Stimulated activated naive CD4-positive, alpha-beta T cell treated with Interleukin-2 at 50 U/mL for 16 hours (primary cell): ENCODE data around the gene MUC5AC.
"Not testable (repeated sequence)": the region's sequence is repeated elsewhere in the genome, so short reads cannot be mapped to it uniquely, and the experiment has no call there.

Experiments
- DNase-seq: peaks from one replicate; lab custom pipeline; 2025; lab: John Stamatoyannopoulos, UW

Gene MUC5AC

DNA sequence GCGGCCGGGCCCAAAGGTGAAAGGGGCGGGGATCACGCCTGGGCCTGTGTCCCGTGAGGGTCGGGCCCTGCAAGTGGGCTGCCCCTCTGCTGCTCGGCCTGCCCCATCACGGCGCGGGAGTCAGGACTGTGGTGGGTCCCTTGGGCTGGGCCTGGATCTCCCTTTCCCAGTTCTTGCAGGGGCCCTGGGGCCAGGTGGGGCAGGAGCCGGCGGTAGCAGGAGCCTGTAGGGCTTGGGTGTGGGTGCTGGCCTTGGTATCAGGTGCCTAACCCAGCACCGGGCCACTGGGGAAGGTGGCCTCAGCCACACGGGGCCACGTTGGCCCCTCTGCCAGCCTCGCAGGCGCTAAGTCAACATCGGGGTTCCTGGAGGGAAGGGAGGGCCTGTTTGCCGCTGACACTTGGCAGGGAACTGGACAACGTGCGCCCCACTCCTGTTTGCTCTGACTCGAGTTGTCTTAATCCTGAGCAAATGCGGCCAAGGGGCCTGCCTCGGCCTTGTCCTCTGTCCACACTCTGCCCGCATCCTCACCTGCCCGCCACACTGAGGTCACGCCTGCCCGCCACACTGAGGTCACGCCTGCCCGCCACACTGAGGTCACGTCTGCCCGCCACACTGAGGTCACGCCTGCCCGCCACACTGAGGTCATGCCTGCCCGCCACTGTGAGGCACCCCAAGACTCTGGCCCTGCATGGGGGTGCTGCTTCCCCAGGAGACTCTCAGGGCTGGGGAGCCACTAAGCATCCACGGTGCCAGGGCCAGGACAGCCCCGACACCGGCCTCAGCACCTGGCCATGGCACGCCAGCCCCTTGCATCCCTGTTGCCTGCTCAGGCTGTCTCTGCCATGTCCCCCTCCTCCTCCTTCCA is 50.9 kb downstream of the MUC5AC start:
- no peak for DNase-seq

DNA sequence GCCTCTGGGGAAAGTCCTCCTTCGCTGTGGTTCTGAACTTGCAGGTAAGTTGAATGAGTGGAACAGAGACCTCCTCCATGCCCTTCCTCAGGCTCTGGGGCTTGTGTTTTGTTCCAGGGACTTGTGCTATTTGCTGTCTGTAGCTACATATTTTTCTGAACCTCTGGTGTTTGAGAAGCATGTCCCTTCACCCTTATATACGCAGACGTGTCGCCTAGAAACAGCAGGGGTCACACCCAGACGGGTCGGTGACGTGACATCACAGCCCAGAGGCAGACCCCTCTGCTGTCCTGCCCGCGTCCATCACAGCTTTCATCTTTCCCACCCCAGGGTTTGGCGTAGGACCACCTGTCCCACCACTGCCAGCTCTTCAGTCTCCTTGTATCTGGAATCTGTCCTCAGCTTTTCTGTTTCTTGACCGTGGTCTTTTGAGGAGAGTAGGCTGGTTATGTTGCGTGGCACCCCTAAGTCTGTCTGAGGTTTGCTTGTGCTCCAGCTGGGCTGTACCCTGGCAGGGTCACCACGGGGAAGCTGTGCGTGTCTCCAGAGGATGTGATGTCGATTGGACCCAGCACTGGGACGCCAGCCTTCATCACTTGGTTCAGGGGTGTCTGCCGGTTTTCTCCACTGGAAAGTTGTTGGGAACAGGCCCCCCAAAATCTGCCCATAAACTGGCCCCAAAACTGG is 51.8 kb downstream of the MUC5AC start:
- no peak for DNase-seq

DNA sequence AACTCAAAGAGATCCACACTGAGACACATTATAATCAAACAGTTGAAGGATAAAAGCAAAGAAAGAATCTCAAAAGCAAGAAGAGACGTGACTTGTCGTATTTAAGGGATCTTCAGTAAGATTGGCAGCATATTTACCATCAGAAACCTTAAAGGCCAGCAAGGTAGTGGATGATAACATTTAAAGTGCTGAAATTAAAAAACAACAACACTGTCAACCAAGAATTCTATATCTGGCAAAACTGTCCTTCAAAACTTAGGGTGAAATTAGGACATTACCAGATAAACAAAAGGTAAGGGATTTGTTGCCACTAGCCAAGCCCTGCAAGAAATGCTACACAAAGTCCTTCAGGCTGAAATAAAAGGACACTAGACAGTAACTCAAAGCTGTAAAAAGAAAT is 54.1 kb downstream of the MUC5AC start:
- DNase-seq, result no peak

- DNase-seq, result not testable (repeated sequence)
These were observed 58.1 kb downstream of the MUC5AC start for GRCh38 chr11:1215826-1216225.

DNA sequence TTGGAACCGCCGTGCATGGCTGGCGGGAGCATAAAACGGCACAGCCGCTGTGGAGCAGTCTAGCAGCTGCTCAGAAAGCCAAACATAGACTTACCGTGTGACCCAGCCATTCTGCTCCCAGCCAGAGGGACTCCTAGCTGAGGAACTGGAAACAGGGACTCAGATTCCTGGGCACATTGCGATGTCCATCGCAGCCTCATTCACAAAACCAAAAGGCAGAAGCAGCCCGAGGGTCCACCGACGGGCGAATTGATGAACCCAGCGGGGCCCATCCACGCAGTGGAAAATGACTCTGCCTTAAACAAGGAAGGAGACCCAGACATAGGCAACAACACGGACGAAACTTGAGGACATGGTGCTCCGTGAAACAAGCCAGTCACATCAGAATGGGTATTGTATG is 59.4 kb downstream of the MUC5AC start:
- DNase-seq, result no peak

GRCh38 chr11:1218256-1218787 is 60.6 kb downstream of the MUC5AC start:
- DNase-seq, result no peak

GRCh38 chr11:1218788-1219445 is 61.2 kb downstream of the MUC5AC start:
- DNase-seq, result no peak

DNA sequence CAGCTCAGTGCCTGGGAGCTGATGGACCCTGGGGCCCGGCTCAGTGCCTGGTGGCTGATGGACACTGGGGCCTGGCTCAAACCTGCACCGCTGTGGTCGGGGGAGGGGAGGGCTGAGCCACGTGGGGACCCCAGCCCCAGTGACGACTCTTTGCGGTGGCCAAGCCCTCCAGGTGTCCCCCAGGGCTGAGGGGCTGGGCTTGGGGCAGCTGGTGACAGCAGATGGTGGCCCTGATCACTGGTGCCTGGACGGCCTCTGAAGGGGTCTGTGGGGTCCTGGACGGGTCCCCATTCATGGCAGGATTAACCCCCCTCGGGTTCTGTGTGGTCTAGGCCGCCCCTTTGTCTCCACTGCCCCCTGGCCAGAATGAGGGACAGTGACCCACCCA is 61.7 kb downstream of the MUC5AC start:
- no peak for DNase-seq

GRCh38 chr11:1219834-1220815 is 62.4 kb downstream of the MUC5AC start:
- no peak for DNase-seq

DNA sequence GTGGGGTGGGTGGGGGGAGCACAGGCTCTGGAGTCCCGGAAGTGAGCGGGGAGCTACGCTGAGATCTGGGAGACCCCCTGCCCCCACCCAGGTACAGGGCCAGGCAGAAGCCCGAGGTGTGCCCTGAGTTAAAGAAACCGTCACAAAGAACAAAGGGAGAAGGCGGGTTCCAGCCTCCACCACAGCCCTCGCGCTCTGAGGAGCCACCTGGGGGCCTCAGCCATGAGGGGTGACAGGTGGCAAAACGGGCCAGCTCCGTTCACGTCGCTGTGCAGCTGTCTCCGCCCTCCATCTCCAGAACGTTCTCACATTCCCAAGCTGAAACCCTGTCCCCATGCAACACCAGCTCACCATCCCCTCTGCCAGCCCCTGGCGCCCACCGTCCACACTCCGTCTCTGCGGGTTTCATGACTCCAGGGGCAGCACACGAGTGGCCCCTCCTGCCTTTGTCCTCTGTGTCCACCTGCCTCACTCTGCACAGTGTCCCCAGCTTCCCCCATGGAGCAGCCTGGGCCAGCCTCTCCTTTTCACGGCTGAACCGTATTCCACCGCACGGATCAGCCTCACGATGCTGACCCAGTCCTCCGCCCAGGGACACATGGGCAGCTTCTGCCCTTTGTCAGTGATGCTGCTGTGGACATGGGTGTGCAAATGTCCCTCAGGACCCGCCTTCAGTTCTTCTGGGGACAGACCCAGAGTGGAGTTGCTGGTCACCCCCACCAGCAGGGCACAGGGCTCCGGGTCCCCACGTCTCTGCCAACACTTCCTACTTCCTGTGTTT is 63.4 kb downstream of the MUC5AC start:
- no peak for DNase-seq

GRCh38 chr11:1221848-1222311 is 64.1 kb downstream of the MUC5AC start:
- no peak for DNase-seq

DNA sequence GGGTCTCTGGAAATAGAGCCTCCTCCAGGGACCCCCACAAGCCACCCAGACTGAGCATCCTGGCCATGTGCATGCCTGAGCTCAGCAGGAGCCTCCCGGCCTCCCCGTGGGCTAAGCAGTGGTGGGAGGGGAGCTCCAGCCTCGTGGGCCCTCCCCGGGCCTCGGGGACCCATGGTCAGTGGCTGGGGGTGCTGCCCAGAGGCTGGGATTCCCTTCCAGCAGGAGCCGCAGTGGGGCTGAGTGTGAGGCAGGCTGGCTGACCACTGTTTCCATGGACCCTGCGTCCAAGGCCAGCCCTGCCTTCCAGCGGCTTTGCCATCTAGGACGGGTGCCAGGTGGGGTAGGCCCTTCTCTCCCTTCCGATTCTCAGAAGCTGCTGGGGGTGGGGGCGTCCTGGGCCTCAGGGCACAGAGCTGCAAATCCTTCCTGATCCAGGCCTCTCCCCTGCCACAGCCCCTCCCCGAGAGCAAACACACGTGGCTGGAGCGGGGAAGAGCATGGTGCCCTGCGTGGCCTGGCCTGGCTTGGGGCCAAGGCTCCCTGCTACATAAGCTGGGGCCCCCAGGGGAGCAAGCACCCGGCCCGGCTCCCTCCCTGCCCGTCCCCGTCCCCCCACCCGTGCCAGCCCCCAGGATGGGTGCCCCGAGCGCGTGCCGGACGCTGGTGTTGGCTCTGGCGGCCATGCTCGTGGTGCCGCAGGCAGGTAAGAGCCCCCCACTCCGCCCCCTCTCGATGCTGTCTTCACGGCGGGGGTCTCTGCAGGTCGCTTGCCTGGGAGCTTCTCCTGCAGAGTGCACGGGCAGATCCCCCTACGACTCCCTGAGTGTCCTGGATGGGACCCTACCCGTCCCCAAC is 65.0 kb downstream of the MUC5AC start, which contains the start of gene MUC5B:
Gene MUC5B, plus strand, starts transcription at position 576 of the 855 bp plus-strand sequence. Its CDS starts 58 bp downstream, at position 634.
- no peak for DNase-seq

GRCh38 chr11:1223346-1224110 is 65.8 kb downstream of the MUC5AC start:
- DNase-seq, result no peak

DNA sequence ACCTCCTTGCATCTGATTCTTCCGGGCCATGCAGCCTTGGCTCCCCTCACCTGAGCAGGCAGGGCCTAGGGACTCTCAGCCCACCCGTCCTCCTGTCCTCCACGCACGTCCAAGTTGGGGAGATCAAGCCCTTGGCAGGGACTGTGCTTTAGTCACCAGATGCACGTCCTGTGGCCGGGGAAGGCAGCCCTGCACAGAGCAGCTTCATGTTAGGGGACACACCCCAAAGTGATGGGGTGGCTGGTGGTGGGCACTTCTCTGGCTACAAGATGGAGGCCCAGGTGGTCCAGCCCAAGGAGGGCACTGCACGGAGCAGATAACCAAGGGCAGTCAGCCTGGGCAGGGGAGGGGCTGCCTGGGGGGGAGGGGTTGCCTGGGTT is 66.3 kb downstream of the MUC5AC start:
- DNase-seq, result no peak

DNA sequence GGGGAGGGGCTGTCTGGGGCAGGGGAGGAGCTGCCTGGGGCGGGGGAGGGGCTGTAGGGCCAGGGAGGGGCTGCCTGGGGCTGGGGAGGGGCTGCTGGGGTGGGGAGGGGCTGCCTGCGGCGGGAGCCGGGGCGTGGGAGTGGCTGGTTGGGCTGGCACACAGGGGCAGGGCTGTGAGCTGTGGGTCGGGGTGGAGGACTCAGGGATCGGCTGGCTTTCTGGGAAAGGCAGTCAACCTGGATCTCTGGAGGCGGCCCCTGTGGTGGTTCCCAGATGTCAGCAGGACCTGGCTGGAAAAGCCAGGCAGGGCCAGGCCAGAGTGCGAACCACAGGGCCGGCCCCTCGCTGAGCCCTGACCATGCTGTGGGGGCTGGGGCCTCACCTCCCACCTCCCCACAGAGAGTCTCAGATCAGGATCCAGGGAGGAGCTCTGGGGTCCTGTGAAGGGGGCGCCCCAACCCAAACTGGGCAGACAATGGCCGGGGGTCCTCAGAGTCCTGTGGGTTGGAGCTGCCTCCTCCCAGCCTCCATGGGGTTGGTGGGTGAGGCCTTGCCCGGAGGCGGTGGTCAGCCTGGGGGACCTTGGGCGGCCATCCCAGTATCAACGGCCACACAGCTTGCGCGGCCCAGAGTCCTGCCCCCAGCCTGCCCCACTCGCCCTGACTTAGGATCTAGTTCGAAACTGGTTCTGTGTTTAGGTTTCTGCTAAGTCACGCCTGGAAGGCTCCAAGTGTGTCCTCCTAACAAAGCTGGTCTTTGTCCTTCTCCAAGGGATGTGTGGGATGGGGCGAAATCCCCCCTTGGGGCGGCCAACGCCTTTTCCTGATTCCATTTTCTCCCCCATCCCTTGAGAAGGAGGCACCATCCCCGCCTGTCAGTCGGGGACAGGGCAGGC is 67.0 kb downstream of the MUC5AC start:
- DNase-seq, result no peak

GRCh38 chr11:1225386-1226225 is 67.9 kb downstream of the MUC5AC start:
- DNase-seq, result no peak
